KMS-11 (cell line): ENCODE data around the gene CHD6.

Experiments
- H2AFZ ChIP-seq: fragments of 200-600 bp; sonication (generic); 2 replicates; pipeline ENCODE4 v1.6.1; 2016; ENCODE audit warnings: antibody characterized with exemption, mixed run types, low read depth
- H3K27ac ChIP-seq: fragments of 200-600 bp; sonication (generic); 2 replicates; pipeline ENCODE4 v1.6.1; 2016; ENCODE audit warnings: mild to moderate bottlenecking, mixed run types
- H3K27me3 ChIP-seq: fragments of 200-600 bp; sonication (generic); 2 replicates; pipeline ENCODE4 v1.6.1; 2017; ENCODE audit warnings: mild to moderate bottlenecking, low read depth, mixed run types, moderate library complexity; ENCODE audit not compliant: insufficient read depth
- H3K36me3 ChIP-seq: fragments of 200-600 bp; sonication (generic); 2 replicates; pipeline ENCODE4 v1.6.1; 2017; ENCODE audit warnings: mild to moderate bottlenecking, mixed run types; ENCODE audit not compliant: insufficient read depth
- H3K4me1 ChIP-seq: fragments of 200-600 bp; sonication (generic); 2 replicates; pipeline ENCODE4 v1.6.1; 2016; ENCODE audit warnings: mild to moderate bottlenecking, low read depth, mixed run types; ENCODE audit not compliant: poor library complexity, severe bottlenecking
- H3K4me2 ChIP-seq: fragments of 200-600 bp; sonication (generic); 2 replicates; pipeline ENCODE4 v1.7.0; 2016; ENCODE audit warnings: mild to moderate bottlenecking, mixed run types
- H3K4me3 ChIP-seq: fragments of 200-600 bp; sonication (generic); IDR thresholded peaks from 2 replicates; pipeline ENCODE4 v1.6.1; 2017; ENCODE audit warnings: low read depth, low read length, mixed read lengths; ENCODE audit not compliant: insufficient read depth
- H3K79me2 ChIP-seq: fragments of 200-600 bp; sonication (generic); 2 replicates; pipeline ENCODE4 v1.6.1; 2016; ENCODE audit warnings: low read depth, mixed run types; ENCODE audit not compliant: insufficient read depth
- H3K9ac ChIP-seq: fragments of 200-600 bp; sonication (generic); 2 replicates; pipeline ENCODE4 v1.6.1; 2016; ENCODE audit warnings: mild to moderate bottlenecking, mixed run types
- H4K20me1 ChIP-seq: fragments of 200-600 bp; sonication (generic); 2 replicates; pipeline ENCODE4 v1.6.1; 2016; ENCODE audit warnings: mild to moderate bottlenecking, mixed run types; ENCODE audit not compliant: insufficient read depth
- CTCF ChIP-seq: fragments of 200-600 bp; sonication (generic); conservative IDR thresholded peaks from 2 replicates; pipeline ENCODE4 v1.6.1; 2017; ENCODE audit warnings: low read depth, mild to moderate bottlenecking, antibody characterized with exemption, low read length, moderate library complexity, mixed read lengths

CHD6 gene

GRCh38 chr20:41361757-41362747 lies 256.1 kb downstream of the CHD6 start:
- H2AFZ ChIP-seq: no peak overlapping the region
- no peaks in the 10 kb centered on the region for H3K4me1 ChIP-seq
- H3K4me3 ChIP-seq: no peak overlapping the region
- no peaks in the 10 kb centered on the region for H3K36me3 ChIP-seq
- H3K27ac ChIP-seq: no peak overlapping the region
- no peak overlapping the region for H3K9ac ChIP-seq
- no peaks in the 10 kb centered on the region for H3K27me3 ChIP-seq
- no peak for TF ChIP-seq CTCF
- no peaks in the 10 kb centered on the region for H3K79me2 ChIP-seq
- H3K4me2 ChIP-seq: no peak overlapping the region
- H4K20me1 ChIP-seq: no peaks in the 10 kb centered on the region

GRCh38 chr20:41360831-41361756 lies 257.1 kb downstream of the CHD6 start:
- no peak overlapping the region for H3K4me2 ChIP-seq
- no peak overlapping the region for H3K9ac ChIP-seq
- H2AFZ ChIP-seq: no peak overlapping the region
- H3K79me2 ChIP-seq: no peaks in the 10 kb centered on the region
- no peaks in the 10 kb centered on the region for H4K20me1 ChIP-seq
- no peak for TF ChIP-seq CTCF
- H3K36me3 ChIP-seq: no peaks in the 10 kb centered on the region
- H3K27me3 ChIP-seq: no peaks in the 10 kb centered on the region
- H3K4me1 ChIP-seq: no peaks in the 10 kb centered on the region
- no peak overlapping the region for H3K27ac ChIP-seq
- H3K4me3 ChIP-seq: no peak overlapping the region

GRCh38 chr20:41359541-41360011 lies 258.6 kb downstream of the CHD6 start:
- no peak for TF ChIP-seq CTCF
- no peak overlapping the region for H3K4me2 ChIP-seq
- H3K79me2 ChIP-seq: no peaks in the 10 kb centered on the region
- no peaks in the 10 kb centered on the region for H3K36me3 ChIP-seq
- no peaks in the 10 kb centered on the region for H3K27me3 ChIP-seq
- H3K27ac ChIP-seq: no peak overlapping the region
- no peak overlapping the region for H3K4me3 ChIP-seq
- H2AFZ ChIP-seq: no peak overlapping the region
- H4K20me1 ChIP-seq: no peaks in the 10 kb centered on the region
- H3K4me1 ChIP-seq: no peaks in the 10 kb centered on the region
- H3K9ac ChIP-seq: no peak overlapping the region

- Histone ChIP-seq H3K4me1 (no peaks in the 10 kb centered on the region), H3K27ac (no peak overlapping the region), H3K4me3 (no peak overlapping the region), H3K9ac (no peak overlapping the region), H3K79me2 (no peaks in the 10 kb centered on the region), H4K20me1 (no peaks in the 10 kb centered on the region), H3K4me2 (no peak overlapping the region), H3K36me3 (no peaks in the 10 kb centered on the region), H2AFZ (no peak overlapping the region), H3K27me3 (no peaks in the 10 kb centered on the region)
- no peak for TF ChIP-seq CTCF
These were observed 259.5 kb downstream of the CHD6 start for GRCh38 chr20:41358717-41359116.
